Fibroblast of lung (primary cell): Measurements from ENCODE around the gene CFAP100. TPM values are rescaled to one million over a fixed set of nuclear protein-coding genes. Genes with fewer than 3 reads are reported as not detected.

ENCODE experiments used
- DNase-seq, 2 donors: peaks; one replicate each; pipeline versions ENCODE4 v3.0.0 to v3.0.0-alpha.2; 2010; ENCODE audit warnings: low read depth in 2 of 2
- H2AFZ ChIP-seq: 2 replicates; pipeline ENCODE4 v1.5.1; 2012; ENCODE audit warnings: low read length, control low read depth, inconsistent platforms
- H3K27ac ChIP-seq: 2 replicates; pipeline ENCODE4 v1.5.1; 2011; ENCODE audit warnings: low read length, control low read depth; ENCODE audit not compliant: insufficient read depth
- H3K27me3 ChIP-seq: 2 replicates; pipeline ENCODE4 v1.5.1; 2011; ENCODE audit warnings: mild to moderate bottlenecking, low read length; ENCODE audit not compliant: control insufficient read depth, insufficient read depth
- H3K36me3 ChIP-seq: 2 replicates; pipeline ENCODE4 v1.5.1; 2011; ENCODE audit warnings: low read length; ENCODE audit not compliant: control insufficient read depth, insufficient read depth
- H3K4me1 ChIP-seq: 2 replicates; pipeline ENCODE4 v1.5.1; 2011; ENCODE audit warnings: low read length; ENCODE audit not compliant: control insufficient read depth, insufficient read depth; ENCODE audit errors: extremely low read depth
- H3K4me2 ChIP-seq: 2 replicates; pipeline ENCODE4 v1.5.1; 2011; ENCODE audit warnings: low read length, control low read depth; ENCODE audit not compliant: insufficient read depth; ENCODE audit errors: extremely low read depth
- H3K4me3 ChIP-seq, 4 experiments: fragments of 200-600 bp in 1 of 4; sonication (generic) in 1 of 4; replicated peaks in 1 of 4; 2 replicates each; pipeline ENCODE4 v1.5.1; 2011 to 2016; ENCODE audit warnings: low read length in 4 of 4, low read depth in 3 of 4, mild to moderate bottlenecking in 3 of 4, control low read depth in 2 of 4, inconsistent platforms in 1 of 4, mixed read lengths in 1 of 4; ENCODE audit not compliant: insufficient read depth in 1 of 4; ENCODE audit errors: control extremely low read depth in 1 of 4
- H3K79me2 ChIP-seq: 2 replicates; pipeline ENCODE4 v1.5.1; 2012; ENCODE audit warnings: mild to moderate bottlenecking, low read length, inconsistent platforms; ENCODE audit not compliant: control insufficient read depth, insufficient read depth
- H3K9ac ChIP-seq: 2 replicates; pipeline ENCODE4 v1.5.1; 2011; ENCODE audit warnings: mild to moderate bottlenecking, low read length, control low read depth; ENCODE audit not compliant: insufficient read depth
- H3K9me3 ChIP-seq: 2 replicates; pipeline ENCODE4 v1.5.1; 2012; ENCODE audit warnings: low read depth, low read length; ENCODE audit not compliant: control insufficient read depth, insufficient read depth
- H4K20me1 ChIP-seq: 2 replicates; pipeline ENCODE4 v1.5.1; 2011; ENCODE audit warnings: low read length; ENCODE audit not compliant: control insufficient read depth, insufficient read depth; ENCODE audit errors: extremely low read depth
- EZH2 ChIP-seq: IDR thresholded peaks from 2 replicates; pipeline ENCODE4 v1.5.1; 2012; ENCODE audit warnings: low read length, control low read depth, mild to moderate bottlenecking; ENCODE audit errors: missing control alignments
- polyA plus RNA-seq, 2 donors: library from polyadenylated mRNA; depleted of rRNA in 1 of 2; stranded (reverse) in 1 of 2; unstranded in 1 of 2; fragments of >200 nt; gene quantifications; 2 replicates each; pipeline ENCODE4 v1.2.1, GENCODE V29; 2011 to 2012; ENCODE audit warnings: missing spikeins in 1 of 2
- total RNA-seq: library from RNA; depleted of rRNA; stranded (reverse); fragments of >200 nt; gene quantifications from 2 replicates; pipeline ENCODE4 v1.2.1, GENCODE V29; 2014
- TF ChIP-seq, protein P1 (sequence below), 2 donors: IDR thresholded peaks in 1 of 2; conservative IDR thresholded peaks in 1 of 2; 1 replicate in 1 of 2; 2 replicates in 1 of 2; pipeline ENCODE4 v1.5.1; 2011 to 2012; ENCODE audit warnings: low read length in 2 of 2, control low read depth in 1 of 2, inconsistent platforms in 1 of 2, low read depth in 1 of 2, mild to moderate bottlenecking in 1 of 2

CFAP100 gene
- total and polyA plus RNA-seq, 2 donors (not counting 1 experiment from before 2014, with no cell fraction given), result not detected

DNA sequence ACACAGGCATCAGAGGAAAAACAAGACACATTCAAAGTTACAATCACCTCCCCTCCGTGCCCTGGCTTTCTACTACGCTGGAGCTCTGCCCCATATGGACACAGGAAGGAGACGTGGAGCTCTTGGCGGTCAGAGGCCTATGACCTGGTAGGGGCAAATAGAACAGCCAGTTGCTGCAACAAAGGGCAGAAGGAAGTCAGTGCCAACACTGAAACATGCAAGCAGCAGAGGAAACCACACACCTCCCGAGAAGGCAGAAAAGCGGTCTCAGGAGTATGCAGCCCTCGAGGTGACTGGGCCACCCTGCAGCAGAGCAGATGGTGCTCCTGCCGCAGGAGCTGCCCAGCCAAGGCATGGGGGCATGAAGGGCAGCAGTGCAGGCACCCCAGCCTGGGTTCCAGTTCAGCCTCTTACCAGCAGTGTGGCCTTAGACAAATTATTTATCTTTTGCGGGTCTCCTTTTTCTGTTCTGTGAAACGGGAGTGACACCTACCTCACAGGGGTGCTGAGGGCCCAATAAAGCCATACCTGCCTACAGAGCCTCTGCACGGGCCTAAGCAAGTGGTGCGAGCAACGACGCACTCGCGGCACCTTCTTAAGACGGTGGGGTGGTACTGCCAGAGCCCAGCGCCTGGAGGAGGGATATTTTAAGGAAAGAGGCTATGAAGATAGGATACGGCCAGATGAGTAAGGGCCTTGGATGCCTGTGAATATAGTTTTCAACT lies 72.3 kb downstream of the CFAP100 start:
- Histone ChIP-seq H4K20me1 (no peaks in the 10 kb centered on the region), H3K9ac (no peak overlapping the region), H3K4me3 (no peak overlapping the region), H2AFZ (no peak overlapping the region), H3K27ac (no peak overlapping the region), H3K79me2 (peaks cover 19% of the 10 kb centered on the region), H3K4me1 (no peaks in the 10 kb centered on the region), H3K27me3 (no peaks in the 10 kb centered on the region), H3K9me3 (no peaks in the 10 kb centered on the region), H3K4me2 (no peak overlapping the region), H3K36me3 (peaks cover 32% of the 10 kb centered on the region)
- DNase-seq, result no peak
- no peak for TF ChIP-seq EZH2
- TF ChIP-seq, protein P1, sequence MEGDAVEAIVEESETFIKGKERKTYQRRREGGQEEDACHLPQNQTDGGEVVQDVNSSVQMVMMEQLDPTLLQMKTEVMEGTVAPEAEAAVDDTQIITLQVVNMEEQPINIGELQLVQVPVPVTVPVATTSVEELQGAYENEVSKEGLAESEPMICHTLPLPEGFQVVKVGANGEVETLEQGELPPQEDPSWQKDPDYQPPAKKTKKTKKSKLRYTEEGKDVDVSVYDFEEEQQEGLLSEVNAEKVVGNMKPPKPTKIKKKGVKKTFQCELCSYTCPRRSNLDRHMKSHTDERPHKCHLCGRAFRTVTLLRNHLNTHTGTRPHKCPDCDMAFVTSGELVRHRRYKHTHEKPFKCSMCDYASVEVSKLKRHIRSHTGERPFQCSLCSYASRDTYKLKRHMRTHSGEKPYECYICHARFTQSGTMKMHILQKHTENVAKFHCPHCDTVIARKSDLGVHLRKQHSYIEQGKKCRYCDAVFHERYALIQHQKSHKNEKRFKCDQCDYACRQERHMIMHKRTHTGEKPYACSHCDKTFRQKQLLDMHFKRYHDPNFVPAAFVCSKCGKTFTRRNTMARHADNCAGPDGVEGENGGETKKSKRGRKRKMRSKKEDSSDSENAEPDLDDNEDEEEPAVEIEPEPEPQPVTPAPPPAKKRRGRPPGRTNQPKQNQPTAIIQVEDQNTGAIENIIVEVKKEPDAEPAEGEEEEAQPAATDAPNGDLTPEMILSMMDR (conservative IDR thresholded peaks at IDR 0.05 in 1 of 2, IDR thresholded peaks at IDR 0.05 in 1 of 2; ENCODE audit: low read depth in 1 of 2, low read length in 2 of 2), result no peak

DNA sequence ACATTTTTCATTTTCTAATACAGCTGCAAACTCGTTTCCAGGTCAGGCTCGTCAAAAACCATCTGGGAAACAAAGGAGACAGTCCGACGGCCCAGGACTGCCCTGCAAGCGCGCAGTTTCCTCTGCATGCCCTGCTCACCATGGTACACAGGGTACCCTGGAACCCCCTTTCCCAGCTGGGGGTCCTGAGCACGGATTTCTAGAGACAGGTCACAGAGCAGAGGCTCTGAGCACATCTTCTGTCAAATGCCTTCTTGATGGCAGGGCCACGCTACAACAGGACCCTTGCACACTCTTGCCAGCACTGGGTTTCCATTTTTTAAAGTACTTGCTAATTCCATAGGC lies 72.9 kb downstream of the CFAP100 start:
- Histone ChIP-seq H2AFZ (no peak overlapping the region), H3K27ac (no peak overlapping the region)

GRCh38 chr3:126468028-126468891 lies 73.6 kb downstream of the CFAP100 start:
- H4K20me1 ChIP-seq, result no peaks in the 10 kb centered on the region
- H3K4me2 ChIP-seq, result no peak overlapping the region
- no peaks in the 10 kb centered on the region for H3K9me3 ChIP-seq
- H2AFZ ChIP-seq, result no peak overlapping the region
- no peaks in the 10 kb centered on the region for H3K27me3 ChIP-seq
- TF ChIP-seq EZH2, result no peak
- TF ChIP-seq, protein P1 (conservative IDR thresholded peaks at IDR 0.05 in 1 of 2, IDR thresholded peaks at IDR 0.05 in 1 of 2; ENCODE audit: low read depth in 1 of 2, low read length in 2 of 2), result no peak
- no peak for DNase-seq
- H3K36me3 ChIP-seq, result peaks cover 28% of the 10 kb centered on the region
- H3K27ac ChIP-seq, result no peak overlapping the region
- H3K4me1 ChIP-seq, result peaks cover 5% of the 10 kb centered on the region
- H3K4me3 ChIP-seq, result no peak overlapping the region
- peaks cover 29% of the 10 kb centered on the region for H3K79me2 ChIP-seq
- no peak overlapping the region for H3K9ac ChIP-seq

More for the DNA sequence above, 72.9 kb downstream of the CFAP100 start:
- no peaks in the 10 kb centered on the region for H3K9me3 ChIP-seq
- no peaks in the 10 kb centered on the region for H4K20me1 ChIP-seq
- TF ChIP-seq, protein P1 (conservative IDR thresholded peaks at IDR 0.05 in 1 of 2, IDR thresholded peaks at IDR 0.05 in 1 of 2; ENCODE audit: low read depth in 1 of 2, low read length in 2 of 2), result no peak
- TF ChIP-seq EZH2, result no peak
- H3K79me2 ChIP-seq, result peaks cover 22% of the 10 kb centered on the region
- peaks cover 28% of the 10 kb centered on the region for H3K36me3 ChIP-seq
- no peaks in the 10 kb centered on the region for H3K27me3 ChIP-seq
- no peak overlapping the region for H3K4me2 ChIP-seq
- H3K9ac ChIP-seq, result no peak overlapping the region
- DNase-seq, result no peak
- H3K4me1 ChIP-seq, result no peaks in the 10 kb centered on the region
- H3K4me3 ChIP-seq, result no peak overlapping the region
